ENCODE results near the gene ELMO3. TPM values are rescaled to one million over a fixed set of nuclear protein-coding genes. Genes with fewer than 3 reads are reported as not detected.

ELMO3 gene
- total and polyA plus RNA-seq, 2 of the 13 experiments (the other 11 are each of a cell fraction or from before 2014, with no cell fraction given): 2.6 to 4.0 TPM

DNA sequence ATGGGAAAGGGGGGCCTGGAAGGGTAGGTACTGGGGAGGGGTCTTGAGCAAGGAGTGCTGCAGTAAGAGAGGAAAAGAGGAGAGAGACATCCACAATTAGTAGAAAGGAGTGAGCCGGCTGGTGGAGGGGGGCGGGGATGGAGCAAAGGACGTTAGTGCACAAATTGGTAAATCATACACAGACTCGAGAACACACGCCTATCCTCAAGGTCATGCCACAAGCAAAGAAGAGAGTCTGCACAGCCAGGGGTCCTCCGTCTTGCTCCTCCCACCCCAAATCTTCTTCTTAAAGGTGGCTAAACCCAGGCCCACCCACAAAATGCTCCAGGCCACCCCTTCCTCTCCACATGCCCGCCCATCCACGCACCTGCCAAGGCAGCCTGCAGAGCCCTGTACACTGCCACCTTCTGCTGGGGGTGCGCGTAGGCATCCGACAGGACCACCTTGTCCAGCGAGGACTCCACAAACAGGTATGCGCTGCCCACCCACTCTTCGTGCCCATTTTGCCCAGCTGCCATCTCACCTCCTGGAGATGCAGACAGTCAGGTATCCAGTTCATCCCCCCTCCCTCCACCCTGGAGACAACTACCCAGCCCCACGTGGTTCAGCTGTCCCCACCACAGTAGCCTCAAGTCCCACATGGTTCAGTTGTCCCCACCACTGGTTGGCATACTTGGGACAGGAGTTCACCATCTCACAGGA, 42.6 kb upstream of the ELMO3 start:
- H3K9ac ChIP-seq (ENCODE audit: insufficient read depth, low read depth, low read length): no peak overlapping the region
- POLR2A ChIA-PET: interaction anchor here (1.4 to 1.8 kb wide), 2 partner anchors 31 to 44 kb away, joined by 3 to 21 read pairs; no protein-coding TSS in a partner anchor
- no peak overlapping the region for H2AFZ ChIP-seq (ENCODE audit: low read length)
- H3K36me3 ChIP-seq (replicated peaks in 1 of 2; ENCODE audit: control insufficient read depth in 1 of 2, insufficient read depth in 2 of 2, low read length in 2 of 2): no peaks in the 10 kb centered on the region
- BruUV-seq (replicated peaks): no TSS peak
- DNase-seq (ENCODE audit: low spot score) (no peak), ATAC-seq (no peak), FAIRE-seq (no peak)
- H4K20me1 ChIP-seq (ENCODE audit: insufficient read depth, low read length): no peaks in the 10 kb centered on the region
- CTCF ChIA-PET (ENCODE audit: low intra/inter-chr PET ratio, low total read pairs): interaction anchor here (0.9 to 2.4 kb wide), 4 partner anchors 47 to 179 kb away, joined by 3 to 28 read pairs (median 18); partner anchors contain the start of gene PHAF1
- H3K27ac ChIP-seq (ENCODE audit: extremely low read length, insufficient read depth, low read length): no peak overlapping the region
- H3K79me2 ChIP-seq (ENCODE audit: insufficient read depth, low read length): no peaks in the 10 kb centered on the region
- H3K4me2 ChIP-seq (ENCODE audit: low read depth, low read length): peak overlapping the region; percentile 59
- H3K27me3 ChIP-seq (ENCODE audit: control insufficient read depth in 1 of 2, insufficient read depth in 2 of 2, low read length in 2 of 2): peaks cover 4% of the 10 kb centered on the region in 2 experiments; a peak in 2 of 5 replicates
- WGBS (ENCODE audit: low lambda C conversion rate): 37% methylated on average over 15 of the region's 15 CpGs
- in situ Hi-C loops (cut with HindIII; ENCODE audit: extremely low pct_ligation_motif_present, low pct_unique_long_range_greater_than_20kb): loop anchor here (5.0 kb wide), 2 partner anchors 139 to 179 kb away; no protein-coding TSS in a partner anchor
- H3K4me1 ChIP-seq (ENCODE audit: insufficient read depth, low read length): peaks cover 48% of the 10 kb centered on the region
- no peaks in the 10 kb centered on the region for H3K9me3 ChIP-seq (ENCODE audit: low read length)
- peak overlapping the region; percentile 2 to 64 (median 18); a peak in 3 of 6 replicates for H3K4me3 ChIP-seq (replicated peaks in 1 of 3; ENCODE audit: insufficient read depth in 1 of 3, low read depth in 2 of 3, low read length in 3 of 3)
- intact Hi-C loops (cut with micrococcal nuclease; ENCODE audit: unreplicated experiment): loop anchor here (5.0 to 10.0 kb wide), 2 partner anchors 199 to 261 kb away; no protein-coding TSS in a partner anchor
- TF ChIP-seq ZBTB7B (CRISPR knock-in tag; IDR thresholded peaks at IDR 0.05): 0 out of 2 replicates have a peak, but pooled peaks have one; percentile 35
- TF ChIP-seq TBL1XR1 (IDR thresholded peaks at IDR 0.05; ENCODE audit: borderline replicate concordance, low read length, partially characterized antibody): no peak
- TF ChIP-seq ZFP37 (CRISPR knock-in tag; IDR thresholded peaks at IDR 0.05; ENCODE audit: borderline replicate concordance): no peak
- TF ChIP-seq, protein P1, sequence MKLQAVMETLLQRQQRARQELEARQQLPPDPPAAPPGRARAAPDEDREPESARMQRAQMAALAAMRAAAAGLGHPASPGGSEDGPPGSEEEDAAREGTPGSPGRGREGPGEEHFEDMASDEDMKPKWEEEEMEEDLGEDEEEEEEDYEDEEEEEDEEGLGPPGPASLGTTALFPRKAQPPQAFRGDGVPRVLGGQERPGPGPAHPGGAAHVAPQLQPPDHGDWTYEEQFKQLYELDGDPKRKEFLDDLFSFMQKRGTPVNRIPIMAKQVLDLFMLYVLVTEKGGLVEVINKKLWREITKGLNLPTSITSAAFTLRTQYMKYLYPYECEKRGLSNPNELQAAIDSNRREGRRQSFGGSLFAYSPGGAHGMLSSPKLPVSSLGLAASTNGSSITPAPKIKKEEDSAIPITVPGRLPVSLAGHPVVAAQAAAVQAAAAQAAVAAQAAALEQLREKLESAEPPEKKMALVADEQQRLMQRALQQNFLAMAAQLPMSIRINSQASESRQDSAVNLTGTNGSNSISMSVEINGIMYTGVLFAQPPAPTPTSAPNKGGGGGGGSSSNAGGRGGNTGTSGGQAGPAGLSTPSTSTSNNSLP (IDR thresholded peaks at IDR 0.05; ENCODE audit: low read depth, low read length): no peak
- TF ChIP-seq CCAR2 (optimal IDR thresholded peaks at IDR 0.05; ENCODE audit: low read depth, low read length): no peak
- TF ChIP-seq, protein P2, sequence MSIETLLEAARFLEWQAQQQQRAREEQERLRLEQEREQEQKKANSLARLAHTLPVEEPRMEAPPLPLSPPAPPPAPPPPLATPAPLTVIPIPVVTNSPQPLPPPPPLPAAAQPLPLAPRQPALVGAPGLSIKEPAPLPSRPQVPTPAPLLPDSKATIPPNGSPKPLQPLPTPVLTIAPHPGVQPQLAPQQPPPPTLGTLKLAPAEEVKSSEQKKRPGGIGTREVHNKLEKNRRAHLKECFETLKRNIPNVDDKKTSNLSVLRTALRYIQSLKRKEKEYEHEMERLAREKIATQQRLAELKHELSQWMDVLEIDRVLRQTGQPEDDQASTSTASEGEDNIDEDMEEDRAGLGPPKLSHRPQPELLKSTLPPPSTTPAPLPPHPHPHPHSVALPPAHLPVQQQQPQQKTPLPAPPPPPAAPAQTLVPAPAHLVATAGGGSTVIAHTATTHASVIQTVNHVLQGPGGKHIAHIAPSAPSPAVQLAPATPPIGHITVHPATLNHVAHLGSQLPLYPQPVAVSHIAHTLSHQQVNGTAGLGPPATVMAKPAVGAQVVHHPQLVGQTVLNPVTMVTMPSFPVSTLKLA (IDR thresholded peaks at IDR 0.05): peak; percentile 59
- TF ChIP-seq, protein P3, sequence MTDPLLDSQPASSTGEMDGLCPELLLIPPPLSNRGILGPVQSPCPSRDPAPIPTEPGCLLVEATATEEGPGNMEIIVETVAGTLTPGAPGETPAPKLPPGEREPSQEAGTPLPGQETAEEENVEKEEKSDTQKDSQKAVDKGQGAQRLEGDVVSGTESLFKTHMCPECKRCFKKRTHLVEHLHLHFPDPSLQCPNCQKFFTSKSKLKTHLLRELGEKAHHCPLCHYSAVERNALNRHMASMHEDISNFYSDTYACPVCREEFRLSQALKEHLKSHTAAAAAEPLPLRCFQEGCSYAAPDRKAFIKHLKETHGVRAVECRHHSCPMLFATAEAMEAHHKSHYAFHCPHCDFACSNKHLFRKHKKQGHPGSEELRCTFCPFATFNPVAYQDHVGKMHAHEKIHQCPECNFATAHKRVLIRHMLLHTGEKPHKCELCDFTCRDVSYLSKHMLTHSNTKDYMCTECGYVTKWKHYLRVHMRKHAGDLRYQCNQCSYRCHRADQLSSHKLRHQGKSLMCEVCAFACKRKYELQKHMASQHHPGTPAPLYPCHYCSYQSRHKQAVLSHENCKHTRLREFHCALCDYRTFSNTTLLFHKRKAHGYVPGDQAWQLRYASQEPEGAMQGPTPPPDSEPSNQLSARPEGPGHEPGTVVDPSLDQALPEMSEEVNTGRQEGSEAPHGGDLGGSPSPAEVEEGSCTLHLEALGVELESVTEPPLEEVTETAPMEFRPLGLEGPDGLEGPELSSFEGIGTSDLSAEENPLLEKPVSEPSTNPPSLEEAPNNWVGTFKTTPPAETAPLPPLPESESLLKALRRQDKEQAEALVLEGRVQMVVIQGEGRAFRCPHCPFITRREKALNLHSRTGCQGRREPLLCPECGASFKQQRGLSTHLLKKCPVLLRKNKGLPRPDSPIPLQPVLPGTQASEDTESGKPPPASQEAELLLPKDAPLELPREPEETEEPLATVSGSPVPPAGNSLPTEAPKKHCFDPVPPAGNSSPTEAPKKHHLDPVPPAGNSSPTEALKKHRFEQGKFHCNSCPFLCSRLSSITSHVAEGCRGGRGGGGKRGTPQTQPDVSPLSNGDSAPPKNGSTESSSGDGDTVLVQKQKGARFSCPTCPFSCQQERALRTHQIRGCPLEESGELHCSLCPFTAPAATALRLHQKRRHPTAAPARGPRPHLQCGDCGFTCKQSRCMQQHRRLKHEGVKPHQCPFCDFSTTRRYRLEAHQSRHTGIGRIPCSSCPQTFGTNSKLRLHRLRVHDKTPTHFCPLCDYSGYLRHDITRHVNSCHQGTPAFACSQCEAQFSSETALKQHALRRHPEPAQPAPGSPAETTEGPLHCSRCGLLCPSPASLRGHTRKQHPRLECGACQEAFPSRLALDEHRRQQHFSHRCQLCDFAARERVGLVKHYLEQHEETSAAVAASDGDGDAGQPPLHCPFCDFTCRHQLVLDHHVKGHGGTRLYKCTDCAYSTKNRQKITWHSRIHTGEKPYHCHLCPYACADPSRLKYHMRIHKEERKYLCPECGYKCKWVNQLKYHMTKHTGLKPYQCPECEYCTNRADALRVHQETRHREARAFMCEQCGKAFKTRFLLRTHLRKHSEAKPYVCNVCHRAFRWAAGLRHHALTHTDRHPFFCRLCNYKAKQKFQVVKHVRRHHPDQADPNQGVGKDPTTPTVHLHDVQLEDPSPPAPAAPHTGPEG (CRISPR knock-in tag; IDR thresholded peaks at IDR 0.05): no peak
- TF ChIP-seq HOXA3 (CRISPR knock-in tag; IDR thresholded peaks at IDR 0.05): no peak
- TF ChIP-seq, protein P4, sequence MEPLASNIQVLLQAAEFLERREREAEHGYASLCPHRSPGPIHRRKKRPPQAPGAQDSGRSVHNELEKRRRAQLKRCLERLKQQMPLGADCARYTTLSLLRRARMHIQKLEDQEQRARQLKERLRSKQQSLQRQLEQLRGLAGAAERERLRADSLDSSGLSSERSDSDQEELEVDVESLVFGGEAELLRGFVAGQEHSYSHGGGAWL (CRISPR knock-in tag; IDR thresholded peaks at IDR 0.05): no peak

All from HepG2 (cell line).